Transverse colon (tissue), 4 donors: ENCODE results near the gene ASIC2.

Experiments
- CTCF ChIP-seq, 5 experiments: fragments of 200-600 bp in 3 of 5; fragments of 450-650 bp in 2 of 5; sonication (generic) in 3 of 5; IDR thresholded peaks; 1 replicate in 2 of 5; 2 replicates in 3 of 5; pipeline ENCODE4 v1.5.1; 2016 to 2017; ENCODE audit warnings: antibody characterized with exemption in 5 of 5, inconsistent platforms in 3 of 5, mild to moderate bottlenecking in 2 of 5, moderate library complexity in 1 of 5
- POLR2A ChIP-seq: fragments of 450-650 bp; IDR thresholded peaks from one replicate; pipeline ENCODE4 v1.6.1; 2016; ENCODE audit warnings: antibody characterized with exemption, mild to moderate bottlenecking, moderate library complexity
- POLR2AphosphoS5 ChIP-seq, 3 donors: sonication (generic); formaldehyde crosslinking; IDR thresholded peaks; one replicate each; pipeline ENCODE4 v1.6.1; 2016; ENCODE audit warnings: antibody characterized with exemption in 3 of 3

- TF ChIP-seq CTCF (IDR thresholded peaks at IDR 0.05) (no peak), POLR2AphosphoS5 (IDR thresholded peaks at IDR 0.05) (no peak), POLR2A (no peak)
These were observed 290.8 kb downstream of the ASIC2 start for GRCh38 chr17:33002246-33002645.
